HG02938 (cell line): ENCODE data around the gene RABL3.
"Not testable (repeated sequence)": the region's sequence is repeated elsewhere in the genome, so short reads cannot be mapped to it uniquely, and the experiment has no call there.

Experiments used
- ATAC-seq: cut with Tn5 transposase; IDR thresholded peaks from one replicate; pipeline ENCODE4 v1.9.1; 2021; ENCODE audit warnings: mild to moderate bottlenecking, moderate library complexity; ENCODE audit not compliant: unreplicated experiment

Gene RABL3

GRCh38 chr3:120749843-120750242, 7.5 kb upstream of the RABL3 start:
- no peak for ATAC-seq

DNA sequence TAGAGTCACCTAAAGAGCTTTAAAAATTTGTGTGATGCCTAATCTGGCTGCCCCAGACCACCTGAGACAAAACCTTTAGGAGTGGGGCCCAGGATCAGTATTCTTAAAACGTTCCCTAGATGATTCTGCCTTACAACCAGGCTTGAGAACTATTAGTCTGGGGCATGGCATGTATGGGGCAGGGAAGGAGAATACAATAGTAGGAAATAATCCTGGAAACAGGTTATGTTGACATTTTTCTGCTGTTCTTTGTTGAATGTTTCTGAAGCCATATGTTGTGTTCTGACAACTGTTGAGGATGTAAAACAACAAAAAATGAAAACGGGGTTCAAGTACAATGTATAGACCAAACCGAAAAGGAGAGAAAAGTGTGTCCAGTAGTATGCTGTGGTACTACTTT, 3.1 kb upstream of the RABL3 start:
- ATAC-seq: no peak

GRCh38 chr3:120743556-120744195, 1.4 kb upstream of the RABL3 start:
- ATAC-seq: no peak

GRCh38 chr3:120742849-120743365, 591 bp upstream of the RABL3 start:
- ATAC-seq: peak; percentile 10

GRCh38 chr3:120741837-120742197, 499 bp downstream of the RABL3 start:
- peak; percentile 23 for ATAC-seq

DNA sequence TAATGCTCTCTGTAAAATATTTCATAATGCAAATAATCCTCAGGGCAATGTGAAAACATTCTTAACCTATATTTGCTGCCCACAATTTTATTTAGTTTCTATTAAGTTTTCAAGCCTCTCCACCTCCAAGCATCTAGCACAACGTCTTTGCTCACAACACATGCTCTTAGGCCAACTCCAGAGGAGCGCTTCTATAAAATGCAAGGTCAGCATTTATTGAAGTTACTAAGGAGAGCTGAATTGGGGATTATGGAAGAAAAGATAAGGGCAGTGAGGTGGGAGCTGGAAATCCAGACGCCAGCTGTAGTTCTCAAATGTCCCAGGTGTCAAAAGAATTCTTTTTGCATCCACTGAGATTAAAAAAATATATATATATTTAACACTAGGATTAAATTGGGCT, 996 bp downstream of the RABL3 start:
- ATAC-seq: no peak

DNA sequence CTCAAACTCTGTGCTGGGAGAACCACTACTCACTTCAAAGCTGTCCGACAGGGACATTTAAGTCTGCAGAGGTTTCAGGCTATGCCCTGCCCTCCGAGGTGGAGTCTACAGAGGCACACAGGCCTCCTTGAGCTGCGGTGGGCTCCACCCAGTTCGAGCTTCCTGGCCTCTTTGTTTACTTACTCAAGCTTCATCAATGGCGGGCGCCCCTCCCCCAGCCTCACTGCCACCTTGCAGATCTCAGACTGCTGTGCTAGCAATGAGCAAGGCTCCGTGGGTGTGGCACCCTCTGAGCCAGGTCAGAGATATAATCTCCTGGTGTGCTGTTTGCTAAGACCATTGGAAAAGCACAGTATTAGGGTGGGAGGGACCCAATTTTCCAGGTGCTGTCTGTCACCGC, 4.3 kb downstream of the RABL3 start:
- ATAC-seq: not testable (repeated sequence)

DNA sequence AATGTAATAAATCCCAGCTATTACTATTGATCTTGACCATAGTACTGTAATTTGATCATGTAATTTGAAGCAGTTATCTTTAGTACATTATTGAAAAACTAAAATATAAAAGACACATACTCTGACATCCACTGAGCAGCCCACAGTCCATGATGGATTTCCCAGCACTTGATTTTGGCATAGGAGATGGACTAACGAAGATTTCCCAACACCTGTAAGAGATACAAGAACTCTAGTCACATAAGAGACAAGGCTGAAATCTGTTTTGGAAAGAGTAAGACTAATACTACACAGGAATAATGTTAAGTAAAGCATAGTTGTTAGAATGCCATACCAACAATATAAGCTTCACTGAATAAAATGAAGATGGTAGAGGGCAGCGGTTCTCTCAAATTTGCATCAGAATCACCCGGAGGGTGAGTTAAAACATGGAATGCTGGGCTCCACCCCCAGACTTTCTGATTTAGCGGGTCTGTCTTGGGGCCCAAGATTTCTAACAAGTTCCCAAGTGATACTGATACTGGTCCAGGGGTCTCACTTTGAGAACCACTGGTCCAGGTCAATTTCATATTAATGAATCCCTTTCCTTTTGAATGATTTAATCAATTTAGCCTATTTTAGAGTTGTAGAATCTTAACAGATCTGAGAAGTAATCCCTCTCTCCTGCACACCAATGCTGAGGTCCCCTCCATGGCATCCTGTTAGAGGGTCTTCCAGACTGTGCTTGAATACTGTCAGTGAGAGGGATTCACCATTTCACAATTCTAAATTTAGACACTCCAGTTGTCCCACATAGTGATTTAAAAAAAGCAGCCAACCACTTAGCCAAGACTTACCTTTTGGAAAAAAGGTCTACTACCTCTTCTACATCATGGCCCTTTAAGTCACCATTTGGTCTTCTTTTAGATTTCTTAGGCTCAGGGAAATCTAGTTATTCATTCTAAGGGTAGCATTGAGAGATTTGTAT, 11.5 kb downstream of the RABL3 start:
- no peak for ATAC-seq

DNA sequence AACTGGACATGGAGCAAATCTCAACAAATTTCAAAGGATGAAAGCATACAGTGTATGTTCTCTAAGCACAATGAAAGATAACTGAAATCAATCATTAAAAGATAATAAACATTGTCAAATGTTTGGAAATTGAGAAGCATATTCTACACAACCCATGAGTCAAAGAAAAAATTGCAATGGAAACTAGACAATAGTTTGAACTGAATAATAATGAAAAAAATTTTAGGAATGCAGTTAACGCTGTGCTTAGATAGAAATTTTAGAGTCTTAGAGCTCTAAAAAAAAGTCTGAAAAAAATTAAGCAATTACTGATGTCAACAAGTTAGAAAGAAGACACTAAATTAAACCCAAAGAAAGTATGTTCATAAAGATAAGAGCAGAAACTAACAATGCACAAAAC, 15.5 kb downstream of the RABL3 start:
- ATAC-seq: no peak

- ATAC-seq: not testable (repeated sequence)
Measured at GRCh38 chr3:120719167-120719834, 23.0 kb downstream of the RABL3 start.

DNA sequence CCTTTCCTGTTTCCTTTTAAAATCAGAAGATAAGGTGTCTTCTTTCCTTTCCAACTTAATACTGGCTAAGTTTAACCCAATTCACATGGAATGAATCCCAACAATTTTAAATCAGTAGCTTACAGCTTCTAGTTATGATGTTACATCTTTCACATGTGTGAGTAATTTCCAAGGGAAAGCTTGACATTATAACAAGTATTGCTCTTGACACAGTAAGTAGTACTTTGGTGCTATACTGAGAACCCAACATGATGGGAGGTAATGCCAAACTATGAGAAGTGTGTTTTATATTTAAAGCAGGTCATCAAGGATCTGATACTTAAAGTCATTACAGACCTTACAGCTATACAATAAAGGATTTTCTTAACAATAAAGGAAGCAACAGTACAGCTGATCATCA, 29.1 kb downstream of the RABL3 start:
- no peak for ATAC-seq

DNA sequence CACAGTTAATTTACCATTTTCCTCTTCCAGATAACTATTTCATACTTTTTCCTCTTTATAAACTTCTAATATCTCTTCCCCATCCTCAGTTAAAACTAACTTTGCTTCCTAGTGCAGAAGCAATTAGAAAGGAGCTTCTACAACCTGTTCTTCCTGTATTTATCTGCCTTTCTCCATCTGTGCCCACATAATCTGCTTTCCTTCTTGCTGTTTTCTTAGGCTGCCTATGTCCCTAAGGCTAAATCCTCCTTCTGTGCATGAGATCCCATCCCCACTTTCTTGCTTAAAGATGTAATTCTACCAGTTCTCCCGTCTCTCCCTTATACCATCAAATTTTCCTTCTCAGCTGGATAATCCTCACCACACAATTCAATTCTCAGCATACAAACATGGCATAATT, 31.9 kb downstream of the RABL3 start:
- no peak for ATAC-seq

DNA sequence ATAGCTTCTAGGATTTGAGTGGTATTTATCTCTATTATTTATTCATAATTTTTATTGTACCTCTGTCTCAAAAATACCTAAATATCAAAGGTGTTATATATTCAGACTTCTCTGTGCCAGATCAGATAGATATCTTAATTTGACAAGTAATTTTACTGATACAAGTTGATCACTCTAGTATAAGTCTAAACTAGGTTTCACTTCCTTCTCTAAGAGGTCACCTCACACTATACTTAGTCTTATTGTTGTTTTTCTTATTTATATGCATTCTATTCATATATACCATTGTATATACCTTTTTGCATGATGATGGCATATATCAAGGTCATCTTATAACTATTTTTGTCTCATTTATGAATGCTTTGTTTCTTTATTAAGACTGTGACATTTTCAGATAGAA, 33.9 kb downstream of the RABL3 start:
- peak; percentile 56 for ATAC-seq

GRCh38 chr3:120706950-120707349, 35.4 kb downstream of the RABL3 start:
- no peak for ATAC-seq

- ATAC-seq: no peak
Measured at GRCh38 chr3:120705884-120706582, 36.3 kb downstream of the RABL3 start.

DNA sequence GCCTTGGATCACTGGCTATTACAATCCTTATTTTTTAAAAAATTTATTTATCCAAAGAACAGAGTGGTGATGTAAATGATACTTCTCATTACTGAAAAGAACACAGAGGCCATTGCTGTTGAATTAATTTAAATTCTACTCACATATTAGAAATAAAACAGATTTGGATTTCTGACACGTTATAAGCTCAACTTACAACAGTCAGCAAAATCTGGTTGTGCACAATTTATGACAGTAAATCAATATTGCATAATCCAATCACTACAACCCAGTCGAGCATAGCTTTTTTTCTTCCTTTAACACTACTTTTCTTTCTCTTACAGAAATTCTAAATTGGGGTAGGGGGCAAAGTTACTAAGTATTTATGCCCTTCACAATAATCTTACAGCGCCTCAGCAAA, 43.0 kb downstream of the RABL3 start:
- no peak for ATAC-seq

GRCh38 chr3:120693439-120694171, 48.7 kb downstream of the RABL3 start:
- ATAC-seq: no peak

- no peak for ATAC-seq
Measured at GRCh38 chr3:120689395-120689794, 52.9 kb downstream of the RABL3 start.

DNA sequence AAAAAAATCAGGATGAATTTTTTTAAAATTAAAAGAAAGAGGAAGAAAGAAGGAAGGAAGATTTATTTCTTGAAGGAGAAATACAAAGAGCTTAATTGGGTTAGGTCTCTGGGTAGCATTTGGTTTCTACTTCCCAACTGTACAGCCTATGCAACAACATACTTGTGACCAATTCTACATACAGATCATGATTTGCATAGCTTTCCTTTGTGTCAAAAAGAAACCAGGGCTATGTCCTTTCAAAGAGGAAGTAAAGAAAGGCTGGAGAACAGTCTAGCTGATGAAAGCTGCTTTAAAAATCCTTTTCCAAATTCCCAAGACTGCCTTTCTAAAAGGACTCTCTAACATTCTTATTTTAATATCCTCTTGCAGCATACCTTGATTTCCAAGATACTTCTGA, 54.2 kb downstream of the RABL3 start:
- peak; percentile 96 for ATAC-seq

- ATAC-seq: no peak
Measured at GRCh38 chr3:120685411-120685810, 56.9 kb downstream of the RABL3 start.
